ENCODE results near the gene ULK4.

DNA sequence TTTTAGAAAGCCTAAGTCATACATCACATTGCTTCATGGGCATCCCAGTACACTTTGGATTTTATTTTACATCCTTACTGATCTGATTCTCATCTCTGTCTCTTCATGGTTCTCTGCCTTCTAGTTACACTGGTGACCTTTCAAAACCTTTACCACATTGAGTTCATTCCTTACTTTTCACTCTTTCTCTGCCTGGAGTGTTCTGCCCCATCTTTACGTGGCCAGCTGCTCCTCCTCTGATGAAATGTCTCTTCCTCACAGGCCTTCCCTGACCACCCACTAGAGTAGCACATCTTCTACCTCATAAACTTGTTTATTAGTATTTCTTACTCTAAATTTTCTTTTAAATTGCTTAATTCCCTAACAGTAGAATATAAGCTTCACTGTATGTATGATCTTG, 744.9 kb downstream of the ULK4 start:
- TF ChIP-seq POLR2A (IDR thresholded peaks at IDR 0.05; ENCODE audit: low read depth, low read length) (no peak), CTCF (conservative IDR thresholded peaks at IDR 0.05; ENCODE audit: low read depth, low read length) (no peak), CHD1 (IDR thresholded peaks at IDR 0.05; ENCODE audit: low read depth, low read length) (no peak), RCOR1 (IDR thresholded peaks at IDR 0.05; ENCODE audit: insufficient replicate concordance, low read length) (no peak), FOS (IDR thresholded peaks at IDR 0.05; ENCODE audit: low read depth, low read length) (no peak), RAD21 (IDR thresholded peaks at IDR 0.05; ENCODE audit: low read length) (no peak), MAFK (IDR thresholded peaks at IDR 0.05; ENCODE audit: low read depth, low read length) (no peak), BHLHE40 (IDR thresholded peaks at IDR 0.05; ENCODE audit: low read depth, low read length) (no peak)
- TF ChIP-seq, protein P1, sequence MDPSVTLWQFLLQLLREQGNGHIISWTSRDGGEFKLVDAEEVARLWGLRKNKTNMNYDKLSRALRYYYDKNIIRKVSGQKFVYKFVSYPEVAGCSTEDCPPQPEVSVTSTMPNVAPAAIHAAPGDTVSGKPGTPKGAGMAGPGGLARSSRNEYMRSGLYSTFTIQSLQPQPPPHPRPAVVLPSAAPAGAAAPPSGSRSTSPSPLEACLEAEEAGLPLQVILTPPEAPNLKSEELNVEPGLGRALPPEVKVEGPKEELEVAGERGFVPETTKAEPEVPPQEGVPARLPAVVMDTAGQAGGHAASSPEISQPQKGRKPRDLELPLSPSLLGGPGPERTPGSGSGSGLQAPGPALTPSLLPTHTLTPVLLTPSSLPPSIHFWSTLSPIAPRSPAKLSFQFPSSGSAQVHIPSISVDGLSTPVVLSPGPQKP (IDR thresholded peaks at IDR 0.05; ENCODE audit: borderline replicate concordance, low read depth, low read length), result no peak
